HUES48 (cell line): ENCODE data around the gene PRSS22.

Experiments used
- H3K27ac ChIP-seq: one replicate; pipeline ENCODE4 v1.7.0; 2013; ENCODE audit warnings: low read depth, low read length, inconsistent platforms
- H3K27me3 ChIP-seq: 2 replicates; pipeline ENCODE4 v1.6.1; 2013; ENCODE audit warnings: mild to moderate bottlenecking, low read length; ENCODE audit not compliant: control insufficient read depth, insufficient read depth
- H3K36me3 ChIP-seq: 2 replicates; pipeline ENCODE4 v1.6.1; 2013; ENCODE audit warnings: low read length; ENCODE audit not compliant: control insufficient read depth, insufficient read depth
- H3K4me1 ChIP-seq: 2 replicates; pipeline ENCODE4 v1.6.1; 2013; ENCODE audit warnings: mild to moderate bottlenecking, low read length; ENCODE audit not compliant: control insufficient read depth, insufficient read depth
- H3K4me3 ChIP-seq: 2 replicates; pipeline ENCODE4 v1.5.1; 2013; ENCODE audit warnings: mild to moderate bottlenecking, low read depth, low read length
- H3K9ac ChIP-seq: 2 replicates; pipeline ENCODE4 v1.6.1; 2013; ENCODE audit warnings: mild to moderate bottlenecking, low read depth, low read length, moderate library complexity
- H3K9me3 ChIP-seq: 2 replicates; pipeline ENCODE4 v1.6.1; 2013; ENCODE audit warnings: low read length; ENCODE audit not compliant: control insufficient read depth, insufficient read depth

PRSS22 gene

GRCh38 chr16:2856686-2857450 is 1.1 kb downstream of the PRSS22 start:
- Histone ChIP-seq H3K36me3 (no peaks in the 10 kb centered on the region), H3K27me3 (peaks cover 20% of the 10 kb centered on the region), H3K27ac (no peak overlapping the region), H3K4me3 (peak overlapping the region; percentile 61; the same call in 1 of the 2 replicates), H3K9ac (no peak overlapping the region), H3K4me1 (peaks cover 7% of the 10 kb centered on the region; the same call in 1 of the 2 replicates), H3K9me3 (peaks cover 11% of the 10 kb centered on the region)

GRCh38 chr16:2856061-2856670 is 1.8 kb downstream of the PRSS22 start:
- Histone ChIP-seq H3K27ac (no peak overlapping the region), H3K4me3 (no peak overlapping the region), H3K27me3 (peaks cover 20% of the 10 kb centered on the region)

GRCh38 chr16:2855536-2855935 is 2.4 kb downstream of the PRSS22 start:
- Histone ChIP-seq H3K4me1 (peaks cover 7% of the 10 kb centered on the region; the same call in 1 of the 2 replicates), H3K9ac (no peak overlapping the region), H3K4me3 (no peak overlapping the region), H3K36me3 (no peaks in the 10 kb centered on the region), H3K27ac (no peak overlapping the region), H3K9me3 (peaks cover 7% of the 10 kb centered on the region), H3K27me3 (peaks cover 20% of the 10 kb centered on the region)

More at GRCh38 chr16:2856061-2856670, 1.8 kb downstream of the PRSS22 start:
- Histone ChIP-seq H3K9ac (no peak overlapping the region), H3K36me3 (no peaks in the 10 kb centered on the region), H3K9me3 (peaks cover 11% of the 10 kb centered on the region), H3K4me1 (peaks cover 7% of the 10 kb centered on the region; the same call in 1 of the 2 replicates)

- Histone ChIP-seq H3K4me1 (peaks cover 7% of the 10 kb centered on the region; the same call in 1 of the 2 replicates), H3K4me3 (no peak overlapping the region), H3K9me3 (peaks cover 7% of the 10 kb centered on the region), H3K27me3 (peaks cover 20% of the 10 kb centered on the region), H3K27ac (no peak overlapping the region), H3K9ac (no peak overlapping the region), H3K36me3 (no peaks in the 10 kb centered on the region)
Measured at GRCh38 chr16:2854700-2855309, 3.2 kb downstream of the PRSS22 start.

GRCh38 chr16:2853531-2854073 is 4.4 kb downstream of the PRSS22 start:
- H3K36me3 ChIP-seq: no peaks in the 10 kb centered on the region
- H3K9me3 ChIP-seq: peaks cover 7% of the 10 kb centered on the region
- H3K27me3 ChIP-seq: peaks cover 15% of the 10 kb centered on the region
- peaks cover 2% of the 10 kb centered on the region; the same call in 1 of the 2 replicates for H3K4me1 ChIP-seq
- H3K9ac ChIP-seq: no peak overlapping the region
- H3K4me3 ChIP-seq: no peak overlapping the region
- no peak overlapping the region for H3K27ac ChIP-seq

GRCh38 chr16:2852731-2853507 is 5.1 kb downstream of the PRSS22 start:
- Histone ChIP-seq H3K4me3 (no peak overlapping the region), H3K27me3 (peaks cover 8% of the 10 kb centered on the region), H3K9me3 (peaks cover 7% of the 10 kb centered on the region), H3K36me3 (no peaks in the 10 kb centered on the region), H3K27ac (no peak overlapping the region), H3K4me1 (peaks cover 2% of the 10 kb centered on the region; the same call in 1 of the 2 replicates), H3K9ac (no peak overlapping the region)

GRCh38 chr16:2852003-2852730 is 5.8 kb downstream of the PRSS22 start:
- Histone ChIP-seq H3K36me3 (no peaks in the 10 kb centered on the region), H3K27me3 (peaks cover under 1% of the 10 kb centered on the region; the same call in 1 of the 2 replicates), H3K9ac (no peak overlapping the region), H3K9me3 (peaks cover 7% of the 10 kb centered on the region), H3K4me3 (no peak overlapping the region), H3K27ac (no peak overlapping the region), H3K4me1 (no peaks in the 10 kb centered on the region)

GRCh38 chr16:2848933-2849725 is 8.8 kb downstream of the PRSS22 start:
- Histone ChIP-seq H3K27ac (no peak overlapping the region), H3K36me3 (no peaks in the 10 kb centered on the region), H3K9me3 (peaks cover 1% of the 10 kb centered on the region), H3K27me3 (no peaks in the 10 kb centered on the region), H3K9ac (no peak overlapping the region), H3K4me1 (0 out of 2 replicates have a peak, but pooled peaks cover 6% of the 10 kb centered on the region), H3K4me3 (no peak overlapping the region)

- Histone ChIP-seq H3K4me1 (0 out of 2 replicates have a peak, but pooled peaks cover 6% of the 10 kb centered on the region), H3K4me3 (no peak overlapping the region), H3K9ac (no peak overlapping the region), H3K27ac (peak overlapping the region; percentile 69), H3K27me3 (no peaks in the 10 kb centered on the region), H3K36me3 (no peaks in the 10 kb centered on the region), H3K9me3 (no peaks in the 10 kb centered on the region)
Measured at GRCh38 chr16:2846511-2847310, 11.3 kb downstream of the PRSS22 start.
